ENCODE data around the gene DAB1. TPM values are rescaled to one million over a fixed set of nuclear protein-coding genes. Genes with fewer than 3 reads are reported as not detected.

The DAB1 gene
- total RNA-seq, 1 donor, result 0.45 TPM

- TF ChIP-seq, protein P1, sequence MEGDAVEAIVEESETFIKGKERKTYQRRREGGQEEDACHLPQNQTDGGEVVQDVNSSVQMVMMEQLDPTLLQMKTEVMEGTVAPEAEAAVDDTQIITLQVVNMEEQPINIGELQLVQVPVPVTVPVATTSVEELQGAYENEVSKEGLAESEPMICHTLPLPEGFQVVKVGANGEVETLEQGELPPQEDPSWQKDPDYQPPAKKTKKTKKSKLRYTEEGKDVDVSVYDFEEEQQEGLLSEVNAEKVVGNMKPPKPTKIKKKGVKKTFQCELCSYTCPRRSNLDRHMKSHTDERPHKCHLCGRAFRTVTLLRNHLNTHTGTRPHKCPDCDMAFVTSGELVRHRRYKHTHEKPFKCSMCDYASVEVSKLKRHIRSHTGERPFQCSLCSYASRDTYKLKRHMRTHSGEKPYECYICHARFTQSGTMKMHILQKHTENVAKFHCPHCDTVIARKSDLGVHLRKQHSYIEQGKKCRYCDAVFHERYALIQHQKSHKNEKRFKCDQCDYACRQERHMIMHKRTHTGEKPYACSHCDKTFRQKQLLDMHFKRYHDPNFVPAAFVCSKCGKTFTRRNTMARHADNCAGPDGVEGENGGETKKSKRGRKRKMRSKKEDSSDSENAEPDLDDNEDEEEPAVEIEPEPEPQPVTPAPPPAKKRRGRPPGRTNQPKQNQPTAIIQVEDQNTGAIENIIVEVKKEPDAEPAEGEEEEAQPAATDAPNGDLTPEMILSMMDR (IDR thresholded peaks at IDR 0.05; ENCODE audit: insufficient read depth, low read length), result no peak
- H3K4me3 ChIP-seq (ENCODE audit: low read depth, low read length), result no peak overlapping the region
- DNase-seq (ENCODE audit: low read depth), result no peak
Observed at GRCh38 chr1:56986397-56986796, 437.5 kb downstream of the DAB1 start.

- H3K4me3 ChIP-seq (ENCODE audit: low read depth, low read length), result no peak overlapping the region
- no peak for DNase-seq (ENCODE audit: low read depth)
- TF ChIP-seq, protein P1 (IDR thresholded peaks at IDR 0.05; ENCODE audit: insufficient read depth, low read length), result no peak
Observed at GRCh38 chr1:56985857-56986256, 438.0 kb downstream of the DAB1 start.

- H3K4me3 ChIP-seq (ENCODE audit: low read depth, low read length), result no peak overlapping the region
- no peak for DNase-seq (ENCODE audit: low read depth)
- TF ChIP-seq, protein P1 (IDR thresholded peaks at IDR 0.05; ENCODE audit: insufficient read depth, low read length), result no peak
Observed at GRCh38 chr1:56983484-56983883, 440.4 kb downstream of the DAB1 start.

GRCh38 chr1:56979986-56980755, 443.7 kb downstream of the DAB1 start:
- H3K4me3 ChIP-seq (ENCODE audit: low read depth, low read length), result no peak overlapping the region
- DNase-seq (ENCODE audit: low read depth), result no peak
- TF ChIP-seq, protein P1 (IDR thresholded peaks at IDR 0.05; ENCODE audit: insufficient read depth, low read length), result no peak

- no peak overlapping the region for H3K4me3 ChIP-seq (ENCODE audit: low read depth, low read length)
- no peak for DNase-seq (ENCODE audit: low read depth)
- TF ChIP-seq, protein P1 (IDR thresholded peaks at IDR 0.05; ENCODE audit: insufficient read depth, low read length), result no peak
Observed at GRCh38 chr1:56978819-56979218, 445.0 kb downstream of the DAB1 start.

- DNase-seq (ENCODE audit: low read depth), result peak; percentile 12
- no peak overlapping the region for H3K4me3 ChIP-seq (ENCODE audit: low read depth, low read length)
- TF ChIP-seq, protein P1 (IDR thresholded peaks at IDR 0.05; ENCODE audit: insufficient read depth, low read length), result peak; percentile 15
Observed at GRCh38 chr1:56977910-56978309, 445.9 kb downstream of the DAB1 start.

GRCh38 chr1:56975446-56975845, 448.4 kb downstream of the DAB1 start:
- no peak for DNase-seq (ENCODE audit: low read depth)
- TF ChIP-seq, protein P1 (IDR thresholded peaks at IDR 0.05; ENCODE audit: insufficient read depth, low read length), result no peak
- no peak overlapping the region for H3K4me3 ChIP-seq (ENCODE audit: low read depth, low read length)

Data from fibroblast of the aortic adventitia (primary cell).